Measurements from ENCODE around the gene CD276.
"Not testable (repeated sequence)": the region's sequence is repeated elsewhere in the genome, so short reads cannot be mapped to it uniquely, and the experiment has no call there.

The CD276 gene

GRCh38 chr15:73714695-73715301 is 30.6 kb downstream of the CD276 start:
- DNase-seq = no peak

DNA sequence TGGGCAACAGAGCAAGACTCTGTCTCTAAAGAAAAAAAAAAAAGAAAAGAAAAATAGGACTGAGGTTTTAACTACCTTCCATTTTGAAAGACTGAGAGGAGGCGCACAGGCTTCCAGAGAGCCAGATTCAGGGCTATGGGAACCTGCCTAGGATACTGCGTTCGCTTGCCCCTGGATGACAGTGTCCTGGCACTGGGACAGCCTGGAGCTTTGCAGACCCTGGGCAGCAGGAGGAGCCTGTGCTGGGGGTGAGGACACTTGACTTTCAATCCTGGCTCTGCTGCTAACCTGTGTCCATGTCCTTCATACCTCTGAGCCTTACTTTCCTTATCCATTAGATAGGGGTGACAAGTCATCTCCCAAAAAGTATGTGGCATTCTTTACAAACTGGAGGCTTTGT is 31.2 kb downstream of the CD276 start:
- DNase-seq = no peak

GRCh38 chr15:73716417-73716816 is 32.2 kb downstream of the CD276 start:
- no peak for DNase-seq

DNA sequence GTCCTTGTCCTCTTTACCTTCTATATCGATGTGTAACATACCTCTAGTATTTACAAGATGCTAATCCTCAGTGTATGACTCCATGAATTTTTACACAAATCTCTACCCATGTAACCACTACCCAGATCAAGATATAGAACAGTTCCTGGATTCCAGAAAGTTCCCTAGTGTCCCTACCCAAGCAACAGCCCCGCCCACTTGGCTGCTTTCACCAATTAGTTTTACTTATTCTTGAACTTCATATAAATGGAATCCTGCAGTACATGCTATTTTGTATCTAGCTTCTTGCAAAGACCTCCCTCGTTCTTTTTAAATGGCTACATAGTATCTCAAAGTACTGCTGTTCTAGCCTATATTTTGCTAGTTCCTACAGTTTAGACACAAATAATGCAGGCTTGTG is 33.0 kb downstream of the CD276 start:
- no peak for DNase-seq

DNA sequence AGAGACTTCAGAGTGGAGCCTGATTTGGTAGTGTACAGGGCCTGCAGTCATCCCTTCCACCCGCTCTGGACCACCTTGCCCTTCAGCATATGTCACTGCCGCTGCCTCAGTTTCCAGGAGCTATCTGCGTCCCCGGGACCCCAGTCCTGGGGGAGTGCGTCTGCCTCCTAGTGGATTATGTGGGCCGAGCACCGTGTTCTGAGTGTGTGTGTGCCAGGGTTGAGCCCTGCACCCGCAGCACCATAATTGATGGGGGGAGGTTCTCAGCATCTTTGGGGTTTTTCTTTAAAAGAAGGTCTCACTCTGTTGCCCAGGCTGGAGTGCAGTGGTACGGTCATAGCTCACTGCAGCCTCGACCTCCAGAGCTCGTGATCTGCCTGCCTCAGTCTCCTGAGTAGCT is 33.6 kb downstream of the CD276 start:
- DNase-seq = no peak

DNA sequence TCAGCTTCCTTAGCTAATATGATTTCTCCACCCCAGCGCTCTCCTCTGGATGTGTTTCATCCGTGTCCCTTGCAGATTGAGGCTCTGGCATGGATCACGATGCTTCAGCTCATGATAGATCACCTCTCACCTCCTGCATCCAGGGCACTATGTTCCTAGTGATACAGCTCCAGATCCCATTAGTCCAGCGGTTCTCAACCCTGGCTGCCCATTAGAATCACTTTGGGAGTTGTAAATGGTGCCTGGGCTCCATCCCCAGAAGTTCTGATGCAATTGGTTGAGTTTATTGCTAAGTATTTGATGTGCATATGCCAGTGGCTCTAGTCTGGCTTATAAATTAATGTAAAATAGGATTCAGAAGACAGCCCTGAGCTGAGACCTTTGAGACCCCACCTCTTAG is 34.5 kb downstream of the CD276 start:
- no peak for DNase-seq

DNA sequence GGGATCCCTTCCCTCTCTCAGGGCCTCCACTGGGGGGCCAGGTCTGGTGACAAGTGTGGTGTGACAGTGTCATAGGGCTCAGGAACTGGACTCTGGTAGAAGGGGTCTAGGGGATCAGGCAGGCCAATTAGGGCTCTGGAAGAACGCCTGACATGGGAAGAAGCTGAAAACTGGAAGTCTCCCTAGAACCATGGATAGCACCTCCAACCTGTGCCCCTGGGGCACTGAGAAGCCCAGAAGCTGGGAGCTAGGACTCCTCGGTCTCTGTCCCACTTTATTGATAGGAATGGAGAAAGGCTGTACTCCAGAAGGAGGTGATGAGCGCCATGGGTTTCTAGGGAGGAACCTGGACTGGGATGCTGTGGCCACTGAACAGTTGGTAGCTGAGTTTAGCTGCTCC is 38.2 kb downstream of the CD276 start:
- DNase-seq = no peak

- DNase-seq = no peak
Measured at GRCh38 chr15:73723191-73723590, 39.0 kb downstream of the CD276 start.

GRCh38 chr15:73724212-73724611 is 40.0 kb downstream of the CD276 start:
- DNase-seq = no peak

- no peak for DNase-seq
Measured at GRCh38 chr15:73727330-73727976, 43.3 kb downstream of the CD276 start.

- DNase-seq = not testable (repeated sequence)
Measured at GRCh38 chr15:73732051-73732450, 47.9 kb downstream of the CD276 start.

GRCh38 chr15:73732930-73733329 is 48.7 kb downstream of the CD276 start:
- no peak for DNase-seq

- DNase-seq = no peak
Measured at GRCh38 chr15:73737535-73737934, 53.4 kb downstream of the CD276 start.

DNA sequence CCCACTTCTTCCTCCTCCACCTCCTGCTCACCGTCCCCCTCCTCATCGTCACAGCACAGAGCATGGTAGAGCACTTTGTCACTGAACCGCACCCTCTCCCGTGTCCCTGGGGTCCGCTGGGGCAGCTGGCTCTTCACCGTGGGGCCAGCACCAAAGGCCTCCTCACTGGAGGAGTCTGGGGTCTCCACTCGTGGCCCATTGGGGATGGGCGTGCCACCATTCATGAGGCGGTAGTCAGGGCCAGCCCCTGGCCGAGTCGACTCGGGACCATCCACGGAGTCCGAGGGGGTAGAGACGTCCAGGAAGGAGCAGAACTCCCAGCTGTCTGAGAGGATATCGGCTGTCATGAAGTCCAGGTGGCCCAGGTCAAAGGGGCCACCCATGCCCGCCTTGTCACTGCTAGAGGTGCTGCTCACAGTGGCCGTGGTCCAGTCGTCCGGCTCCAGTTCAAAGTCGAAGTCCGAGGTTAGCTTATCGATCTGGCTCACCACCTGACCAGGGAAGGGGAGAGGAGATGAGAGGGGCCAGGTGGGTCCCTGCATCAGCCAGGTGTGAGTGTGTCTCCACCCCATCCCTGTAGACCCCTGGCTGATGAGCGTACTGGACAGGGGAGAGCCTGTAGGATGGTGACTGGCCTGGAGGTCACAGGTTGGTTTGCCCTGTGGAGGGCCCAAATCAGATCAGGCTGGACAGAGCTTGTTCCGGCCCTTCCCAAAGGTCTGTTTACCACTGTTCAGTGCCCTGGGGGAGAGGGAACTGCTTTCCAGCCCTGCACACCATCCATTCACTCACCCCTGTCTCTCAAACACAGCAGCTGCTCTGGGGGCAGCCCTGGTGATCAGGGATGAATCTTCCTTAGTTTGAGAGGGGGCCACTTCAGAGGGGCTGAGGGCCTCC is 56.2 kb downstream of the CD276 start:
- DNase-seq = no peak

- no peak for DNase-seq
Measured at GRCh38 chr15:73741321-73741836, 57.2 kb downstream of the CD276 start.

DNA sequence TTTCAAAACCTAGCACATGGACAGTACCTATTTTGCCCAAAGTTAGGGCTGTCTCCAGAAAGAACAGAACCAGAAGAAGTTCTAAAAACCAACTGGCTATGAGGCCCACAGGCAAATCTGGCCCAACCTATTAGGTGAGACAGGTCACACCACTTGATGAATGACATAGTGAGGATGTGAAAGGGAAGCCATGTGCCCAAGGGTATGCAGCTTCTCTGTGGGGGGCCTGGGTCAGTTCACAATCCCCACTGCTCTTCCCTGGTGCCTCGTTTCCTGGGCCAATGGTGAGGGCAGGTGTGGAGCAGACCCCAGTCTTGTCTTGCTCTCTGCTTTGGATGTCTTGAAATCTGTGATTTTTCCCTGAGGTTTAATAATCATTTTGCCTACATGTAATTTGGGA is 60.1 kb downstream of the CD276 start:
- no peak for DNase-seq

DNA sequence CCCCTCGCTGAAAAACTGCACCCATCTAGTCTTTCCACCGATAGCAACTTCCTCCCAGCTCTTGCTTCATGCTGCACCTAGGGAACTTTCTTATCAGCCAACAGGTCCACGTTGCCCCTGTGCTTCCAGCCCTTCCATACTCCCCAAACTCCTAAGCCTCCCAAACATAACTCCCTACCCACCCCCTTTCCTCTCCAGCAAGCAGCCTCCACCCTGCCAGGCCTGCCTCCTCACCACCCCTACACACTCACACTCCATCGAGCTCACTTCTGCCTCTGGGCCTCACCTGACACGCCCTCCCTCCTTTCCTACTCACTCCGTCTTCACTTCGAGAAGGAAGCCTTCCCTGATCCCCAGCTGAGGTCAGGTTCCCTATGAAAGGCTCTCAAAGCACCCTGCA is 60.9 kb downstream of the CD276 start:
- DNase-seq = no peak

- DNase-seq = no peak
Measured at GRCh38 chr15:73746261-73746660, 62.1 kb downstream of the CD276 start.

GRCh38 chr15:73746883-73747282 is 62.7 kb downstream of the CD276 start:
- DNase-seq = no peak

DNA sequence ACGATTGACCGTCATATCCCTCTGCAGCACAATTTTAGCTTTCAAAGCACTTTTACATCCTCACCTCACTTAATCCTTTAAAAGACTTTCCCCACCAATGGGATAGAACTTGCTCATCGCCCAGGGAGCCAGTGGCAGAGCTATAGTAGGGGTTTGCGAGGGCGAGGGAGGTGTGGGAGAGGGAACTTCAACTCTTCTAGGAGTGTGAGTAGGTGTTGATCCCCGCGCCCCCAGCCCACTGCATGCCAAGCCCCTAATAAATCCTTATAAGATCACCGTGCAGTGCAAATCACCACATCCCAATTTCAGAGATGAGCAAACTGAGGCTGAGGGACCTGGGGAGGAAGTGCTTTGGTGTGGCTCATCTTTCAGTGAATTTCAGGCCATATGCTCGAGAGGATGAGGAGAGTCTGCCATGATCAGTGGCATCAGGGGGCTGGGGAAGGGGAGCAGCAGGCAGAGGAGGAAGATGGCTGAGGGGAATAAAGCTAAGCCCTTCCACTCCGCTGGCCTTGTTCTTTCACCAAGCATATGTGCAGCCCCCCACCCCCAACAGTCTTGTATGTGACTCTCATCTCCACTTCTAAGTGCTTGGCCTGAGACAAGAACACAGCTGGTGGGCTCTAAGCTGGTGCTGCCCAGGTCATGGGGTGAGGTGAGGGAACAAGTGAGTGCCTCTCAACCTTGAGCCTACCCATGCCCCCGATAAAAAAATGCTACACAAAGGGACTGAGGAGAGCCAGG is 63.8 kb downstream of the CD276 start:
- DNase-seq = no peak

DNA sequence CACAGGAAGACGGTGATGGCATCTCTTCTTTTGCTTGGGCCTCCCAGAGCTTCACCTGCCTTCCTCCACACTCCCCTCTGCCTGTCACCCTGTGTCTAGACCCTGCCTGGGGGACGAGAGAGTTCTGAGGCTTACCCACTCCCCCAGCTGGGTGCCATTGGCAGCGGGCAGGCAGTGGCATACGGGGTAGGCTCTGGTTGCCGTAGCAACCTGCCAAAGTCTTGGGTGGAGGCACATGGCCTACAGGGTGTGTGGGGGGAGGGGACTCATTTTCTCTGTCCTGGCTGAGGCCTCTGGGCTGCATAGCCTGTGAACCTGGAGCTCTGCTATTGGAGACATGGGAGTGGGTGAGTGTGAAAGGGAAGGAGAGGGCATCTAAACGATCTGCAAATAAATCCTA is 64.5 kb downstream of the CD276 start:
- no peak for DNase-seq

- no peak for DNase-seq
Measured at GRCh38 chr15:73749533-73749932, 65.3 kb downstream of the CD276 start.

- no peak for DNase-seq
Measured at GRCh38 chr15:73749971-73750370, 65.8 kb downstream of the CD276 start.

All from NCI-H187 treated with DMSO at 0.1 percent for 48 hours (cell line).